Gastroesophageal sphincter (tissue), 3 donors: ENCODE data around the gene SMG5.

ENCODE experiments used
- POLR2A ChIP-seq, 2 donors: fragments of 450-650 bp; IDR thresholded peaks; one replicate each; pipeline ENCODE4 v1.6.1; 2017; ENCODE audit warnings: antibody characterized with exemption in 2 of 2, mild to moderate bottlenecking in 2 of 2, moderate library complexity in 1 of 2
- TF ChIP-seq, protein P1 (sequence below), 4 experiments: fragments of 200-600 bp in 2 of 4; fragments of 450-650 bp in 2 of 4; sonication (generic) in 1 of 4; IDR thresholded peaks; one replicate each; pipeline ENCODE4 v1.5.1; 2017 to 2019; ENCODE audit warnings: antibody characterized with exemption in 4 of 4, mild to moderate bottlenecking in 2 of 4, moderate library complexity in 2 of 4

DNA sequence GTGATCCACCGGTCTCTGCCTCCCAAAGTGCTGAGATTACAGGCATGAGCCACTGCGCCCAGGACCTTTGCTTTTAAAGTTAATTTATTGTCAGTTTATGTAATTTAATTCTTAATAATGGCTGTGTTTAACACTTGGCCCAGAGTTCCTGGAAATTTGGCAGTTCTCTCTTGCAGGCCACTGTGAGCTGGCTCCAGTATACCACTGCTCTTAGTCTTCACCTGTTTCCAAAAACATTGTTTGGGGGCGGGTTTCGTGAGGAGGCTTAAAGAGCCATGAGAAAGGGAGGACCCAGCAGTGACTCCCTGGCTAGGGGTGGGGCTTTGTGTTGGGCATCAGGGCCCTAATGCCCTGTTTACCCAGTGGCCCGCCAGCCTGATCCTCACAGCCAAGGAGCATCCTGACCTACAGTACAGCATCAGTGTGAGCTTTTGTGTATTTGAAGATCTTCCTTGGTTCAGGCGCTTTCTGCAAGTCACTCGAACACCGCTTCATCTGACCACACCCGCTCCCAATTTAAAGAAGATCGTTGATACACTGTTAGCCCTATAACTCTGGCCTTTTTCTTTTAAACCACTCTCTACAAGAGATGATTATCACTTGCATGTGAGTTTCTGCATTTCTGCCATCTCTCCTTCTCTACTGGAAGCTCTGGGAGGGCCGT, 52.7 kb downstream of the SMG5 start:
- TF ChIP-seq, protein P1, sequence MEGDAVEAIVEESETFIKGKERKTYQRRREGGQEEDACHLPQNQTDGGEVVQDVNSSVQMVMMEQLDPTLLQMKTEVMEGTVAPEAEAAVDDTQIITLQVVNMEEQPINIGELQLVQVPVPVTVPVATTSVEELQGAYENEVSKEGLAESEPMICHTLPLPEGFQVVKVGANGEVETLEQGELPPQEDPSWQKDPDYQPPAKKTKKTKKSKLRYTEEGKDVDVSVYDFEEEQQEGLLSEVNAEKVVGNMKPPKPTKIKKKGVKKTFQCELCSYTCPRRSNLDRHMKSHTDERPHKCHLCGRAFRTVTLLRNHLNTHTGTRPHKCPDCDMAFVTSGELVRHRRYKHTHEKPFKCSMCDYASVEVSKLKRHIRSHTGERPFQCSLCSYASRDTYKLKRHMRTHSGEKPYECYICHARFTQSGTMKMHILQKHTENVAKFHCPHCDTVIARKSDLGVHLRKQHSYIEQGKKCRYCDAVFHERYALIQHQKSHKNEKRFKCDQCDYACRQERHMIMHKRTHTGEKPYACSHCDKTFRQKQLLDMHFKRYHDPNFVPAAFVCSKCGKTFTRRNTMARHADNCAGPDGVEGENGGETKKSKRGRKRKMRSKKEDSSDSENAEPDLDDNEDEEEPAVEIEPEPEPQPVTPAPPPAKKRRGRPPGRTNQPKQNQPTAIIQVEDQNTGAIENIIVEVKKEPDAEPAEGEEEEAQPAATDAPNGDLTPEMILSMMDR (IDR thresholded peaks at IDR 0.05), result no peak
- TF ChIP-seq POLR2A (IDR thresholded peaks at IDR 0.05), result no peak
